DMS79 treated with DMSO at 0.1 percent for 48 hours (cell line): Measurements from ENCODE around the gene MAB21L1.

Source experiments
- DNase-seq: peaks from one replicate; lab custom pipeline; 2025; lab: John Stamatoyannopoulos, UW

Gene MAB21L1

DNA sequence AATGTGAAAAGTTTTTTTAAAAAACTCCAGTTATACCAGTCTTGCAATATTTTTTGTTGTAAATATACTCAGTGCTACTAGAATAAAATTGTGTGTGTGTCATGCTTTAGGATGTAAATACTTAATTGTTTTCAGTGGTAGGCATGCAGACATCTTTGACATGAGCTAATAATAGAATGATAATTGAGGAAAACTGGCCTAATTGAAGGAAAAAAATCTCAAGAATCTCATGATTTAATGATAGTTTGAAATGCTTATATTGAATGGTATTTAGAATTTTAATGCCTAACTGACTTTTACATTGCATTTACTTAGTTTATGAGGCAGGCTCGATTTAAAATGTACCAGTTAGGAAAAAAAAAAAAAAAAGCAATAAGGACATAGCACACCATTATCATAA lies 3.2 kb upstream of the MAB21L1 start:
- DNase-seq: no peak

DNA sequence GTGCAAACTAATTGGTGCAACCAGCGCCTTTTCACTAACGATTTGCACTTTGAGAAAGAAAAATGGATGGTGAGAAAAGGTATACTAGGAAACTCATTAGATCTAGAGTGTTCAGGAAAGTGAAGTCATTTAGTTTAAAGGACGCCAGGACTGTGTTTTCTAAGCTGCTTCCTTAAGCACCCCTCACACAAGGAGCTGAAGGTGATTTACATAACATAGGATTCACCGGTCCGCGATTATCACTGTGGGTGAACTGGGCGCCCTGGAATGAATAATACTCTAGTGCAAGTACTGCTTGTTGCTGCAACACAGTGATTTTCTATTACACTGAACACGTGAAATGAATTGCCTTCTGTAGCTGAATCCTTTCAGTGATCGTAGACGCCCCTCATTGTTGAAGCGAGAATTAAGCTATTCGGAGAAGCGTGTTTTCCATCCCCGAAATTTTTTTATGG lies 2.6 kb upstream of the MAB21L1 start:
- DNase-seq: no peak

DNA sequence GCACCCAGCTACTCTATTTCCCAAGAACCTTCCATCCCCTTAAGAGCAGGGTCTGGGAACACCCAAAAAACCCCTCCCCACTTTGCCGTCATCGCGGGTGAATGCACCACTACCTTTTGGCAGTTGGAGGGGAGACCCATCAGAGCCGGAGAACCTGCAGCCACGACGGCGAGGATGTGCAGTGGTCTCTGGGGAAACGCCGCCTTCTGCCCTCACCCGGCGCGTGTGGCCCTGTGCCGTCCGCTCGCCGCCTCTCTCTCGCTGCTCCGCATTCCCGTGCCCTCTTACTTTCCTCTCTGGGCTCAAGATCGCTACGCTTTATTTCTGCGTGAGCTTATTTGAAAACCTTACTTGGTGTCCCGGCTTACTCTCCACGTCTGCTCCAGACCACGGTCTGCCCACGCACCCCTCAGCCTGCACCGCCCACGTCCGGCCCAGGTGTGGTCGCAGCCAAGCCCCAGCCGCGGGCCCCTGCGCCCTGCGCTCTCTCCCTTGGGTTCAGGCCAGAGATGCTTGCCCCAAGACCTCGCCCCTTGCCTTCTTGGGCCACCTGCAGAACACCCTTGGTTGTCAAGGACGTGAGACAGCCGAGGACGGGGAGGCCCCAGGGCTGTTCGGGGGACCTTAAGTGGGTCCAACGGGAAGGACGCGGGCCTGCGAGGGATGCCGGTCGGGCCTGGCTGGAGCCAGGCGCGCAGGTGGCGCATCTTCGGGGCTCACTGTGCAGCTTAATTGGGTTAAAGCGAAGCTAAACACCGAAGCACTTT lies 2.0 kb upstream of the MAB21L1 start:
- DNase-seq: no peak

DNA sequence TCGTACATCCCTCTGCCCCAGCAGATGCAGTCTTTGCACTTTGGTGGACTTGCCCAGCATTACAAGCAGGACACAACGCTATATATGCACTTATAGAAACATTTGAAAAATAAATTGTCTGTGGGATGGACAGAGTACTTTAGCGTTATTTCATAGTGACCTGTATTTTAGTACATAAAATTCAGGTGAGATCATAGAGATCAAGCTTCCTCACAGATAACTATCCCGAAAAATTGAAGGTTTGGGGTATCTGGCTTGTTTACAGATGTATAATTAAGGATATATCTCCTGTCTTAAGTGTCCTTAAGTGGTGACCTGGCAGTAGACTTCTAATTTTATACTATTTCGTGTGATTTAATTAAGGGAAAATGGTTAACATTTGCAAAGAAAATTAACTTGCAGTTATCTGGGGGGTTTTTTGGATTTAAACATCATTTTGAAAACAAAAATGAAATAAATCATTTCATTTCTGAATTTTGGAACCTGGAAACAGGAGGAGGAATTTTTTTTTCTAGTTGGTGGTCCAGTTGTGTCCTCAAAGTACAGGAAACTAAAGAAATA lies 977 bp upstream of the MAB21L1 start:
- no peak for DNase-seq

DNA sequence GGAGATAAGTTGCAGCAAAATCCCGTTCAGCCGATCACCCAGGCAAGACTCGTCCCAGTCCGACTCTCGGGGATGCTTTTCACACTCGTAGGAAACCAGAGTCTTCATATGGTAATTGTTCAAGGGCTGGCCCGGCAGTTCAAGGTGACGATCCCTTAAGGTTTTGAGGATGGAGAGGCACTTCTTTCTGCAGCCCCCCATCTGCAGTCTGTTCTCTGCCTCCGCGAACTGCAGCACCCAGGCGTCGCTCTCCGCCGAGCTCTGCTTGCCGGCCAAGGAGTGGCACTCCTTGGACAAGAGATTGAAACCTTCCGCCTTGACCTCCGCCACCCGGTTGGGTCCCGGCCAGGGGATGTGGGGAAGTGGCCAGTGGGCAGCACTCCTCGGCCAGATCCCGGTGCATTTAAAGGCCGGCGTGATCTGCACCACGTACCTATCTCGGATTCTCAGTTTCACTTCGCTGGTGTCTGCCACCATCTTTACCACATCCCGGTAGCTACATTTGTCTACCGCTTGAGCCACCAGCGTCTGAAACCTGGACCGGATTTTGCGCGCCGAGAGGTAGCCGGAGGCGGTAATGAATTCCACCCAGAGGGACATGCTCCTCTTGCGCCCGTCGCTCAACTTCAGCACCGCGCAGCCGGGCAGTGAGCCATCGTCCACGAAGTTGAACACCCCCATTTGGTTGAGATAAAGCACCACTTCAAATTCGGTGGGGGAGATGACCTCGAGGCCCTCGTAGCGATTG lies 1.1 kb downstream of the MAB21L1 start:
- no peak for DNase-seq

DNA sequence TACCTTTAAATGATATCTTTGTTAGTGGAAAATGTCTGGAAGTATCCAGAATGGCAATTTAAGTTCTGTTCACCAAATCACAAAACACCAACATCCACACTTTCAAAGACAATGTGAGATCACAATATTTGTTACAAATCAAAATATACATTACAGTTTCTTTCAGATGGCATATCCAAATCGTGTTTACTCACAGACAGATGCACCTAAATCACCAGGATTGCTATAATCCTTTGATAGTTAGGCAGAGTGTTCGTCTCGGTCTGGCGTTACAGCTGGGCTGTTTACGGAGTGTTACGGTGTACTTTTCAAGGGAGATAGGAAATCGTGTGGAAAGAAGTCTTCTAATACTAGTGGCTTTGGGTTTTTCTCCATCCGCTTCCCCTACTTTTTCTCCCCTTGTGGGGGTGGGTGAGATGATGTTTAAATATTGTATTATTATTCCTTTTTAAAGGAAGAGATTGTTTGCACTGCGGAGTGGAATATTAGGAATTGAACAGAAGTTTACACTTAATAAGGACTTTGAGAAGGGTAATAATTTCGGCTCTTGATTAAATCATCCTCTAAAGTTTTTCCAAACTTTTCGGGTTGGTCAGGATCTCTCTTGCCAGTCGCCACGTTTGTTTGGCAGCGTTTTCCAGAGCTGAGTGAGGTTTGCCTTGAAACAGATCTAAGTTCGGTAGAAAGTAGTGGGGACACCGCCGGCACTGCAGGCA lies 1.8 kb downstream of the MAB21L1 start:
- no peak for DNase-seq

DNA sequence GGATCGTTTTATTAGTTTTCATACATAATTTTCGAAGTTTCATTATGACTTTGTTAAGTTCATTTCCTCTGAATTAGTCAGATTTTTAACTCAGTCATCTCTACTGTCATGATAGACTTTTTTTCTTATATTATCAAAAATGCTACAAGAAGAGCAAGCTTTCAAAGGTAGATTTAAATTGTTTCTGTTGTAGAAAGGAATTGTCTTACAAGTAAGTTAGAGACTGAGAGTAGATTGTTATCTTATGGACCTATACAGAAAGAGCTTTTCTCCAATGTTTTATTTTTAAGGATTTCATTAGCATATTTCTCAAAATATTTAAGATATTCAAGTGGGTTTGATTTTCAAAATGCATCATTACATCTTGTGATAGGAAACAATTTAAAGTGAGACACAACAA lies 2.7 kb downstream of the MAB21L1 start:
- DNase-seq: no peak

DNA sequence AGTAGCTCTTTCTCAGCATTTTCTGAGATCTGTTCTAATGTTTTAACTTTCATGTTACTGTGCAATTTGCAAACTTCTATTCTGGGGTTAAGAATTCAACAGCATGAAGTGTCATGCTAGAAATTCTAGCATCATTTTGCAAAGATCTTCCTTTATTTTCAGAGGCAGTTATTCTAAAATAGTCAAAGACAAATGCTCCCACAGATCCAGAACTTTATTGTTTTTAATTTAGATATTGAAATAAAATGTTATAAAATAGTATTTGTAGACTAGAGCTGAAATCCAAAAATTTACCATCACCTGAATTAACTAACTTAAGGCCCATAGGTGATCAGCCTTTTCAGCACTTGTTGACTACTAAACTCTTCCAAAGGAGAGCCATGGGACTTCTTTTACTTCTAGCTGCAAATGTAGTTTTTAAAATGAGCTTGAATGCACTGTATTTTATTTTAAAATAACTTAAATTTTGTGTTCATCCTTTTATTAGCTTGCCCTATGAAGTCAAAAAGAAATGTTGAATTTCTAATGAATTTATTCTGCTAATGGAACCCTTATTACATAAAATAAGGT lies 3.2 kb downstream of the MAB21L1 start:
- no peak for DNase-seq

DNA sequence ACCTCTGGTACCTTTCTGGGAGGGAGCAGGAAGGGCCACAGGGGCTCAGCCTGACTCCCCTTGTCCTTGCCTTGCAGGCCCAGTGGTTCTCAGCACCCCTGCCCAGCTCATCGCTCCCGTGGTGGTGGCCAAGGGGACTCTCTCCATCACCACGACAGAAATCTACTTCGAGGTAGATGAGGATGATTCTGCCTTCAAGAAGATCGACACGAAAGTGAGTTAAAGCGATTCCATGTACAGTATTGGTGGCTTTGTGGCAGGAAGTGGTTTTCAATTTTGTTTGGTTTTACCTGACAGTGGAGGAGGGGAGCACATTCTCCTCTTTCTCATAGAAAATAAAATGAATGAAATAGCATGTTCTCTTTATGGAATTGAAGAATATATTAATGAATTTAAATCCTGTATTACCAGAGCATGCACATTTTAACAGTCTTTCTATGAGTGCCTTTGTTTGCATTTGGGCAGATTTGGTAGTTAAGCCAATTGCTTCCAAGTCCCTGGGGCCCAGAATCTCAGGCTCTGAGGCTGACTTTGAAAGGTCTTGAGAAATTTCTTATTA lies 4.1 kb downstream of the MAB21L1 start:
- no peak for DNase-seq

DNA sequence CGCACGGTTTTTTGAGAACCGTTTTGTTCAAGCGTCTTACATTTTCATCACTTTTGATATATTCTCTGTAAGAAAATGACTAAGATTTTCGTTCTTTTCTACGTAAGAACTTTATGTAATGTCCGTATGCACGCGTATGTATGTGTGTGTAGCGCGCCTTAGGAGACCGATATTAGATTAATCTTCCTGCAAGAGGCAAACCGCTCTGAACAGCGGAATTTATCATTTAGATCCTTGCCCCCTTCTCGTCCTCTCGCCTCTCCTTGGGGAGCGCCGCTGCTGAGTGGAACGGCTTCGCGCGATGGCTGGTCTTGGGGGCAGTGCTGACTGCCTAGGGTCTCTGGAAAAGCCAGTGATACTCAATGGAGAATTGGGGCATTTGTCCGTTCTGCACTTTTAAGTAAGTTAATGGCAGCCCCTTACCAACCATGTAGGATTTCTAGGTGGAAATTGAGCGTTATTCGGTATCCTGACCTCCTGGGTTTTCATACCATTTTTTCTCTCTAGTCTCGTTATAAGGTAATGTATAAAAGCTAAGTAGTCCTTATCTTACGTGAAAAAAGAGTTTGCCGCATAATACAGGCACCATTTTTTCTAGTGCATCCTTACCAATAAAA lies 4.7 kb downstream of the MAB21L1 start:
- no peak for DNase-seq

DNA sequence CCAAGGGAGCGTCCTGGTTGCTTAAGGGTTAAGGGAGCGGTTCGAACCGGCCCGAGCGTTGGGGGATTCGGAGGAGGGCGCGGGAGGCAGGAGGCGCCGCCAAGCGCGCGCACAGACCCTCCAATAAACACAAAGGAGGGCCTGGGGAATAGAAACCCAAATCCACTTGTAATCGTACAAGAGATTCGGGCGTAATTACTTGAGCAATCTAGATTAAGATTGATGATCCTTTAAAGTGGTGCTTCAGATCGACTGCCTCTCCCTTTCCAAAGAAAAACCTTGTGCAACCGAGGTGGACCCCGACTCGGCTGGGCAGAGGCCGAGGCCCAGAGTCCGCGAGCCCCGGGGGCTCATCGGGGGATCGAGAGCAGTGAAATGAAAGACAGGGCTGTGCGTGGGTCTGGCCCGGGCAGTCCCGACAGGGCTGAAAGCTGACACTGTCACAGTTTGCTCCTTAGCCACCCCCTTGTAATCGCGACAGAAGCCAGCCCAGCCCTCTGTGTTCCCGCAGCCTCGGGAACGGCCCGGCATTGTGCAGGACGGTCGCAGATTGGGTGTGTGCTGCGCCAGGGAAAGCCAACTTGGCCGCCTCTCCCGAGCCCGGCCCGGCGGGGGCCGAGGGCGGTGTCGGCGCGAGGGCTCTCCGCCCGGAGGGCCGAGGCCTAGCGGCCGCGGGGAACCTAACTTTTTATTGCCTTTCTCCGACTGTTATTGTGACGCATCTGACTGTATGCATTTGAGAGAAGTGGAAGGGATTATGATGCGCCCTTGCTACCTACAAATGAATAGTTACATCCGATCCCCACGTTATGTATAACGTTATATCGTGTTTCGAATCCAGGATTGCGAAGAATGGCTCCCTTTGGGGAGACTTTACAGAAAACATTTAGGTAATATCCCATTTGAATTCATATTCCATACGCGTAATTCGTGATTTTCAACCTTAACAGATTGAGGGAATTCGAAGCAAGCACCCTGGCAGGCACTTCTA lies 5.5 kb downstream of the MAB21L1 start:
- no peak for DNase-seq

DNA sequence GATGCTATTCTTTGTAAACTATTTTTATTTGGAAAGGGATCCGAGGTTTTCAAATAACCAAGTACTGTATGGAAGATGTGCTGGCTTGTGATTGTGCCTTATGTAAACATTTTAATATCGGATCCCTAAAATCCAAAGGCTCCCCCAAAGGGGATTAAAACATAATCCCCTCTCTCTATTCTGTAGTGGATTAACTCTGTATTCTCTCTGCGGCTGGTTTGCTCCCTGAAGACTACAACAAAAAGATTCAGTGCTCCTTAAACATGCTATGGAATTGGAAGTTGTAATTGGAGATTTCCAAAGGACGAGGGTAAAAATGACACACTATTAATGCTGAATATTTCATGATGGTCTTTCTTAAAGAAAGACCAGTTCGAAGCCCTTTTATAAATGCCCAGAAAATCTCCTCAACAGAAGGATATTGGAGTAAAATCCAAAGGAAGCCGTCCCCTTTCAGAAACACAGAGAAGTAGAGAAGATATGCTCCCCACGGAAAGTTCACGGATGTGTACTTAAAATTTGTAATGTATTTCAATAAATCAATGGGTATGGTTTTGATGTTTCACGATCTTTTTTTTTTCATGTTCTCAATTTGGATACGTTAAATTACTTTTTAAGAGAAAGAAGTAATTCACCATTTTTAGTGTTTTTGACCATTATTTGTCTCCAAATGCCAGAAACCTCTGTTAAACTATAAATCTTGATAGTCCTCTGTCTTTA lies 6.5 kb downstream of the MAB21L1 start:
- DNase-seq: no peak

DNA sequence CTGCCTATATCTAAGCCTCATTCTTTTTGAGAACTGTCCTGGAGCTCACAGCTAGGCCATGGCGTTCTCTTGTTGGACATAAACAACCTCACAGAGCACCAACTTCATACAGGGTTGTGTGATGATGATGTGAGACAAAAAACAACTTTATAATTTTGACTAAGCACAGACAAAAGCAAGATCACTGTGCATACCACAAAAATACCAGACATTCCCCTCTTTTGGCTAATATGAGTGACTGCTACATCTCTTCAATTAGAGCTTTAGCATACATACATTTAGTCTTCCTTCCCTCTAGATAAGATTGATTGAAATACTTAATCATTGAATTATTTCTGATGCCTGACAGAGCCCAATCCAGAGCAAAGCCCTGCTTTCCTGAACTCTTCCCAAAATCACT lies 8.3 kb downstream of the MAB21L1 start:
- no peak for DNase-seq

DNA sequence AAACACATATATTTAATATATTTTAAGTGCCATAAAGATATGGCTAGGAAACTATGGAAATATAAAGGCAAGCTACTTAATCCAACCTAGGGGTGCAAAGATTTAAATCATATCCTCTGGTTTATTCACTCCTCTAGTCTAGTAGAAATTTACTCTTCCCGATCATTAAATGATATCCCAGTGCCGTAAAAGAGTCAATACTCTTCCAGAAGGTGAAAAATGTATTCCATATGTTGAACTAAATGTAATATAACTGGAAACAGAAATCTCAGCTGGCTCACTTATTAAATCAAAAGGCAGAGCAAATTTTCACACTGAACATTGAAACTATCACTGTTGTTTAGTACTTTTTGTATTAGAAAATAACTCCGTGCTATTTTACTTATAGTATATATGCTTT lies 11.1 kb downstream of the MAB21L1 start:
- DNase-seq: no peak

DNA sequence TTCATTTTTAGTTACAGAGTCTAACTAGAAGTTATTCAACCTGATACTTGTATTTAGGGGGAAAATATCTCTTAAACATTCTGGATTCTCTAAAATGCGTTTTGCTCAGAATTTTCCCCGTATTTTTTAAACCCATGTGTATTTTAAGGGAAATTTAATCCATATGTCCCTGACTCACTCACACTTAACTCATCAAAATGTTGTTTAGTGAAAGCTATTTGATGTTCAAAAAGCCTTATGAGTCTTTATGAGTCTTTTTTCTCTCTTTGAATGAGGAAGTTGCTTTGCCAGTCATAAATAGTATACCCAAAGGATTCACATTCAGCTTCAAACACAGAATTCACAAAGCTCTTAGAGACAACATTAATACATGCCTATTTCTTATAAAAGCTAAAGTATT lies 16.4 kb downstream of the MAB21L1 start:
- DNase-seq: no peak

DNA sequence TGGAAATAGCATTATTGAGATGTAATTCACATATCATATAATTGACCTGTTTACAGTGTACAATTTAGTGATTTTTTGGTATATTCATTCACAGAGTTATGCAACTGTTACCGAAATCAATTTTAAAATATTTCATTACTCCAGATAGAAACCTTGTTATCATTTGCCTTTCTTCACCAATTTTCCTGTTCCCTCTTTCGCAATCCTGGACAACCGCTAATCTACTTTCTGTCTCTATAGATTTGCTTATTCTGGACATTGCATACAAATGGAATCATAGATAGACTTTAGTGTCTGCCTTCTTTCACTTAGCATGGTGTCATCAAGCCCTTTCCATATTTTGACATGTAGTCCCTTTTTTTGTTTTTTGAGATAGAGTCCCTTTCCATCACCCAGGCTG lies 19.2 kb downstream of the MAB21L1 start:
- no peak for DNase-seq

DNA sequence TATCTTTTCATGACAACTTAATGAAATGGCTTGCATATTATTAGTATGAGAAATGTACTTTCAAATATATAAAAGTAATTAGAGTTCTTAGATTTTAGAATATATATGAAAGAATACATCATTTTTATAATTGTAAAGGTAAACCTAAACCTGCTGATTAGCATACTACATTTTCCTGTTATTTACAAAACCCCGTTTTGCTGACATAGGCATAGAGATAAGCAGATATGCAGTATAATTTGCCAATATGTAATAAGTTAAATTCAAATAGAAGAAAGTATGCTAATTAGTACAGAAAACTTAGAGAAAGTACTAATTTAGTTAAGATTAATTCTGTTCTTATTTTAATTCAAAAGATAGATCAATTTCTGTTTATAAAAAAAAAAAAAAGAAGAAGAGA lies 21.5 kb downstream of the MAB21L1 start:
- DNase-seq: no peak

DNA sequence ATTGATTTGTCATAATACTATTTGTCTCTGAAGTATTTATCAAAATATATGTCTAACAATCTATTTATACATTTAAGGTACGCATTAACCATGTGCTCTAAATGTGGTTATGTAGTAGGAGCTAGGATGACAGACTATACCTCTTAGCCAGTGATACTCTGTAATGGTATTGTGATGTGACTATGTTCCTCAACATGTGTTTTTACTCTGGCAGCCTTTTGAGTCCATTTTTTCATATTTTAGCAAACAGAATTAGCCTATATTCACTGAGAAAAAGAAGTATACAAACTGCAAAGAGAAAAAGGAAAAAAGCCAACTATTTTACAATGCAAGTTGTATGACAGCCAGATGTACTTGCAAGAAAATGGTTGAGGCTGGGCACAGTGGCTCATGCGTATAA lies 26.7 kb downstream of the MAB21L1 start:
- no peak for DNase-seq

DNA sequence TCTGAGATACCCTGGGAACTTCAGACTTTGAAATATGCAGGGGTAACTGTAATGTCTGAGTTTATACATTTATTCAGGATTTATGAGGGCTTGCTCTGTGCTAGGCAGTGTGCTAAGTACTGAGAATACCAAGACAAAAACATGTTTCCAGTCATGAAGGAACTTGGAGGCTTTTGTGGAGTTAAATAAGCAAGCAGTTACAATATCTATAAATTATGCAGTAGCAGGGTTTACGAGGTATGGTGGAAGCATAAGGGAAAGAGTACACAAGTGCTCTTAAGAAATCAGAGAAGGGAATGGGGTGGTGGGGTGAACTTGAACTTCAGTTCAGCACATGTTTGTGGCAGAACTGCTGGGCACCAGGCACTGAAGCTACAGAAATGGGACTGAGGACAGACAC lies 28.0 kb downstream of the MAB21L1 start:
- no peak for DNase-seq
